ENCODE data around the gene WDR62.

DNA sequence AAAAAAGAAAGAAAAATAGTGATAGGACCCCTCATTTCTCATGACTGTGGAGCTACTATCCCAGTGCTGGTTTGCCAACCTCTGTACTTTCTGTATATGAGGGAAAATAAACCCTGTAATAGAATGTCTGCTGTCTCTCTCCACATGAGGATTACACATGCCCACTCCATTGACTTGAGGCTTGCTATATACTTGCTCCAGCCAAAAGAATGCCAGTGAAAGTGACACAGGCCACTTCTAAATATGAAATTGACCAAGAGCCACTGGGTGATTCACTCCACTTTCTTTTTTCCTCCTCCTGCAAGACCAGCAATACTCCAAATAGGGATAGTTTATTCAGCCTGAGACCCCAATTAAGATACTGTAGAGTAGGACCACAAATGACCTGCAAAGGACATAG lies 6.9 kb upstream of the WDR62 start:
- TF ChIP-seq, protein P1, sequence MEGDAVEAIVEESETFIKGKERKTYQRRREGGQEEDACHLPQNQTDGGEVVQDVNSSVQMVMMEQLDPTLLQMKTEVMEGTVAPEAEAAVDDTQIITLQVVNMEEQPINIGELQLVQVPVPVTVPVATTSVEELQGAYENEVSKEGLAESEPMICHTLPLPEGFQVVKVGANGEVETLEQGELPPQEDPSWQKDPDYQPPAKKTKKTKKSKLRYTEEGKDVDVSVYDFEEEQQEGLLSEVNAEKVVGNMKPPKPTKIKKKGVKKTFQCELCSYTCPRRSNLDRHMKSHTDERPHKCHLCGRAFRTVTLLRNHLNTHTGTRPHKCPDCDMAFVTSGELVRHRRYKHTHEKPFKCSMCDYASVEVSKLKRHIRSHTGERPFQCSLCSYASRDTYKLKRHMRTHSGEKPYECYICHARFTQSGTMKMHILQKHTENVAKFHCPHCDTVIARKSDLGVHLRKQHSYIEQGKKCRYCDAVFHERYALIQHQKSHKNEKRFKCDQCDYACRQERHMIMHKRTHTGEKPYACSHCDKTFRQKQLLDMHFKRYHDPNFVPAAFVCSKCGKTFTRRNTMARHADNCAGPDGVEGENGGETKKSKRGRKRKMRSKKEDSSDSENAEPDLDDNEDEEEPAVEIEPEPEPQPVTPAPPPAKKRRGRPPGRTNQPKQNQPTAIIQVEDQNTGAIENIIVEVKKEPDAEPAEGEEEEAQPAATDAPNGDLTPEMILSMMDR (IDR thresholded peaks at IDR 0.05; ENCODE audit: poor library complexity, severe bottlenecking): no peak
- TF ChIP-seq RAD21 (conservative IDR thresholded peaks at IDR 0.05) (no peak), EP300 (conservative IDR thresholded peaks at IDR 0.05; ENCODE audit: poor library complexity, severe bottlenecking) (no peak), POLR2AphosphoS5 (IDR thresholded peaks at IDR 0.05) (no peak), MXI1 (conservative IDR thresholded peaks at IDR 0.05; ENCODE audit: poor library complexity, severe bottlenecking) (no peak), EZH2 (IDR thresholded peaks at IDR 0.05; ENCODE audit: borderline replicate concordance, insufficient read depth, low read length, poor library complexity, severe bottlenecking) (no peak)

Data from neural cell (in vitro differentiated cells).